ENCODE measurements around the gene TIMM9. TPM values are rescaled to one million over a fixed set of nuclear protein-coding genes. Genes with fewer than 3 reads are reported as not detected.
"Not testable (repeated sequence)": the region's sequence is repeated elsewhere in the genome, so short reads cannot be mapped to it uniquely, and the experiment has no call there.

The TIMM9 gene
- total and polyA plus RNA-seq, 2 donors (not counting 1 experiment from before 2014, with no cell fraction given), result 27.7 to 51.0 TPM

- ATAC-seq (ENCODE audit: low read depth) (peak; percentile 33), DNase-seq (peak; percentile 35)
- no peaks in the 10 kb centered on the region for H3K4me1 Mint-ChIP-seq
- no peak overlapping the region for H3K4me2 ChIP-seq (replicated peaks; ENCODE audit: low read depth, low read length, poor library complexity, severe bottlenecking)
- ChIA-PET CTCF (interaction anchor here (1.4 to 1.7 kb wide), 2 partner anchors 11 to 65 kb away, joined by 4 read pairs; partner anchors contain the start of gene ARID4A), POLR2A (no interaction called here)
- no peak overlapping the region for H3K9ac ChIP-seq (ENCODE audit: low read length)
- H4K20me1 ChIP-seq (ENCODE audit: control insufficient read depth, insufficient read depth, low read length, poor library complexity, severe bottlenecking), result no peaks in the 10 kb centered on the region
- no peaks in the 10 kb centered on the region for H3K4me1 ChIP-seq (ENCODE audit: control insufficient read depth in 2 of 2, insufficient read depth in 2 of 2, low read length in 2 of 2)
- no peak overlapping the region for H2AFZ ChIP-seq (ENCODE audit: insufficient read depth, low read depth, low read length, poor library complexity, severe bottlenecking)
- no peaks in the 10 kb centered on the region for H3K9me3 Mint-ChIP-seq (ENCODE audit: insufficient read depth)
- TF ChIP-seq CTCF (IDR thresholded peaks at IDR 0.05), result peak; percentile 37
- TF ChIP-seq EZH2 (IDR thresholded peaks at IDR 0.05; ENCODE audit: borderline replicate concordance, insufficient read depth, low read depth, low read length, poor library complexity, severe bottlenecking), result no peak
- H3K9me3 ChIP-seq (ENCODE audit: control extremely low read depth in 1 of 3, control insufficient read depth in 2 of 3, insufficient read depth in 1 of 3, low read length in 2 of 3), result no peaks in the 10 kb centered on the region
- H3K36me3 ChIP-seq (replicated peaks in 1 of 2; ENCODE audit: control extremely low read depth in 1 of 2, control insufficient read depth in 1 of 2, extremely low read depth in 1 of 2, insufficient read depth in 2 of 2, low read length in 1 of 2), result peaks cover 19 to 50% of the 10 kb centered on the region in 2 experiments
- intact Hi-C loops (cut with micrococcal nuclease), result loop anchor here (2.0 kb wide), 1 partner anchor 254 kb away; no protein-coding TSS in a partner anchor
- H3K4me3 ChIP-seq (ENCODE audit: control extremely low read depth in 1 of 5, extremely low read depth in 1 of 5, insufficient read depth in 1 of 5, low read depth in 2 of 5, low read length in 4 of 5), result no peak overlapping the region
- H3K27ac ChIP-seq (ENCODE audit: low read length in 2 of 2), result no peak overlapping the region
- no peaks in the 10 kb centered on the region for H3K27me3 ChIP-seq (replicated peaks in 1 of 4; ENCODE audit: control extremely low read depth in 1 of 4, control insufficient read depth in 3 of 4, insufficient read depth in 4 of 4, low read length in 3 of 4)
- H3K27ac Mint-ChIP-seq, result no peak overlapping the region
- H3K79me2 ChIP-seq (ENCODE audit: control insufficient read depth, insufficient read depth, low read length), result no peaks in the 10 kb centered on the region
- H3K27me3 Mint-ChIP-seq, result no peaks in the 10 kb centered on the region
- H3K4me3 Mint-ChIP-seq, result no peak overlapping the region
- no CpG with 5 or more reads among the region's 3 CpGs for WGBS (ENCODE audit: insufficient coverage)
These were observed 64.4 kb downstream of the TIMM9 start for GRCh38 chr14:58362798-58363412.

- not testable (repeated sequence) for H3K4me1 Mint-ChIP-seq; H3K4me1 ChIP-seq (ENCODE audit: control insufficient read depth in 2 of 2, insufficient read depth in 2 of 2, low read length in 2 of 2); H3K9ac ChIP-seq (ENCODE audit: low read length); H3K4me3 Mint-ChIP-seq; H3K27me3 Mint-ChIP-seq; H3K27ac ChIP-seq (ENCODE audit: low read length in 2 of 2); H2AFZ ChIP-seq (ENCODE audit: insufficient read depth, low read depth, low read length, poor library complexity, severe bottlenecking); H3K4me3 ChIP-seq (ENCODE audit: control extremely low read depth in 1 of 5, extremely low read depth in 1 of 5, insufficient read depth in 1 of 5, low read depth in 2 of 5, low read length in 4 of 5); ATAC-seq (ENCODE audit: low read depth); H3K9me3 Mint-ChIP-seq (ENCODE audit: insufficient read depth); H3K4me2 ChIP-seq (replicated peaks; ENCODE audit: low read depth, low read length, poor library complexity, severe bottlenecking); H3K27ac Mint-ChIP-seq; H3K27me3 ChIP-seq (replicated peaks in 1 of 4; ENCODE audit: control extremely low read depth in 1 of 4, control insufficient read depth in 3 of 4, insufficient read depth in 4 of 4, low read length in 3 of 4); H3K9me3 ChIP-seq (ENCODE audit: control extremely low read depth in 1 of 3, control insufficient read depth in 2 of 3, insufficient read depth in 1 of 3, low read length in 2 of 3); DNase-seq; H4K20me1 ChIP-seq (ENCODE audit: control insufficient read depth, insufficient read depth, low read length, poor library complexity, severe bottlenecking); H3K79me2 ChIP-seq (ENCODE audit: control insufficient read depth, insufficient read depth, low read length)
- H3K36me3 ChIP-seq (replicated peaks in 1 of 2; ENCODE audit: control extremely low read depth in 1 of 2, control insufficient read depth in 1 of 2, extremely low read depth in 1 of 2, insufficient read depth in 2 of 2, low read length in 1 of 2), result peaks cover 19 to 49% of the 10 kb centered on the region in 2 experiments
- intact Hi-C loops (cut with micrococcal nuclease), result loop anchor here (2.0 kb wide), 1 partner anchor 253 kb away; no protein-coding TSS in a partner anchor
- WGBS (ENCODE audit: insufficient coverage), result no CpG with 5 or more reads among the region's 1 CpG
- CTCF ChIA-PET, result interaction anchor here (1.4 kb wide), 1 partner anchor 64 kb away, joined by 4 read pairs; the partner anchor contains the start of gene ARID4A
- POLR2A ChIA-PET, result interaction anchor here (1.2 kb wide), 1 partner anchor 16 kb away, joined by 7 read pairs; no protein-coding TSS in a partner anchor
These were observed 65.1 kb downstream of the TIMM9 start for GRCh38 chr14:58362272-58362671.

Small RNAs within 50 kb of the gene (small RNA-seq; reads per million reads assigned to genes)
- gene HSBP1P1 (ENCODE audit: insufficient read length, low read depth, low replicate concordance) (not detected), gene RF00019 (ENCODE audit: insufficient read length, low read depth, low replicate concordance) (not detected)

Other genes starting within 250 kb of the TIMM9 start
- gene ACTR10, start 227.4 kb downstream of the TIMM9 start, total RNA-seq, result 34.1 and 40.6 TPM in 2 replicates
- gene ACTR10, start 227.4 kb downstream of the TIMM9 start, polyA plus RNA-seq, result 28.7 and 44.7 TPM in 2 replicates
- gene PSMA3, start 182.7 kb downstream of the TIMM9 start, total RNA-seq, result 98.1 and 99.2 TPM in 2 replicates
- 57.3 and 77.1 TPM in 2 replicates for gene PSMA3, start 182.7 kb downstream of the TIMM9 start, polyA plus RNA-seq
- 87.0 and 90.0 TPM in 2 replicates for gene ARID4A, start 129.0 kb downstream of the TIMM9 start, total RNA-seq
- gene ARID4A, start 129.0 kb downstream of the TIMM9 start, polyA plus RNA-seq, result 9.4 and 19.2 TPM in 2 replicates
- gene TOMM20L, start 31.6 kb downstream of the TIMM9 start, total RNA-seq, result 0.70 and 1.3 TPM in 2 replicates
- gene TOMM20L, start 31.6 kb downstream of the TIMM9 start, polyA plus RNA-seq, result not detected in 2 replicates
- 27.5 and 40.6 TPM in 2 replicates for gene KIAA0586, start 188 bp upstream of the TIMM9 start, total RNA-seq
- gene KIAA0586, start 188 bp upstream of the TIMM9 start, polyA plus RNA-seq, result 10.7 and 12.2 TPM in 2 replicates
- 2.2 and 2.7 TPM in 2 replicates for gene DACT1, start 210.4 kb upstream of the TIMM9 start, total RNA-seq
- 0.14 and 3.5 TPM in 2 replicates for gene DACT1, start 210.4 kb upstream of the TIMM9 start, polyA plus RNA-seq

All from B cell (primary cell).